Lung (tissue), 12 donors: Measurements from ENCODE around the gene SLC25A44. TPM values are rescaled to one million over a fixed set of nuclear protein-coding genes. Genes with fewer than 3 reads are reported as not detected.

Experiments used
- ATAC-seq: fragments of 200-7000 bp; cut with Tn5 transposase; one replicate; pipeline ENCODE4 v1.9.1; 2020; ENCODE audit warnings: moderate number of reproducible peaks; ENCODE audit not compliant: insufficient read depth, low FRiP score
- DNase-seq, 3 donors: peaks; one replicate each; pipeline ENCODE4 v3.0.0-alpha.2; 2013 to 2017
- H3K27ac ChIP-seq, 2 donors: one replicate each; pipeline ENCODE4 v1.5.1; 2013; ENCODE audit warnings: mild to moderate bottlenecking in 2 of 2, moderate library complexity in 2 of 2, control low read depth in 1 of 2, inconsistent platforms in 1 of 2, low read depth in 1 of 2, low read length in 1 of 2
- H3K27me3 ChIP-seq, 3 donors: one replicate each; pipeline ENCODE4 v1.5.1; 2013; ENCODE audit warnings: low read length in 2 of 3; ENCODE audit not compliant: control insufficient read depth in 3 of 3, insufficient read depth in 3 of 3
- H3K36me3 ChIP-seq, 4 donors: one replicate each; pipeline ENCODE4 v1.5.1; 2013; ENCODE audit warnings: low read length in 4 of 4, mild to moderate bottlenecking in 1 of 4, moderate library complexity in 1 of 4; ENCODE audit not compliant: control insufficient read depth in 4 of 4, insufficient read depth in 4 of 4
- H3K4me1 ChIP-seq, 5 donors: one replicate each; pipeline ENCODE4 v1.5.1; 2013; ENCODE audit warnings: low read length in 5 of 5, mild to moderate bottlenecking in 2 of 5, moderate library complexity in 1 of 5; ENCODE audit not compliant: control insufficient read depth in 5 of 5, insufficient read depth in 5 of 5
- H3K4me3 ChIP-seq: one replicate; pipeline ENCODE4 v1.5.1; 2013; ENCODE audit warnings: mild to moderate bottlenecking, control low read depth, moderate library complexity
- H3K9ac ChIP-seq, 2 donors: one replicate each; pipeline ENCODE4 v1.5.1; 2013; ENCODE audit warnings: low read length in 2 of 2, control low read depth in 1 of 2; ENCODE audit not compliant: insufficient read depth in 1 of 2
- H3K9me3 ChIP-seq, 4 donors: one replicate each; pipeline ENCODE4 v1.5.1; 2013; ENCODE audit warnings: low read length in 3 of 4, mild to moderate bottlenecking in 1 of 4, moderate library complexity in 1 of 4; ENCODE audit not compliant: control insufficient read depth in 4 of 4, insufficient read depth in 3 of 4
- CTCF ChIP-seq: IDR thresholded peaks from 2 replicates; pipeline ENCODE4 v1.5.1; 2012; ENCODE audit warnings: mild to moderate bottlenecking; ENCODE audit errors: control extremely low read depth, extremely low read depth
- WGBS, 2 donors: extraction: QIAGEN DNeasy Blood & Tissue Kit; methylation state at CpG; one replicate each; pipeline ENCODE4 v1.1.7; 2013; 5-methylcytosine and 5-hydroxymethylcytosine counted together
- polyA plus RNA-seq, 2 donors: library from polyadenylated mRNA; stranded (reverse); fragments of 200-250 nt; gene quantifications; one replicate each; pipeline ENCODE4 v1.2.1, GENCODE V29; 2013
- total RNA-seq, 2 donors: library from RNA; depleted of rRNA in 1 of 2; stranded (reverse); fragments of >200 nt in 1 of 2; gene quantifications; one replicate each; pipeline ENCODE4 v1.2.1, GENCODE V29; 2014 to 2021
- donor health status: control.
- donor health status: control.
- donor health status: Bipolar disorder and iron deficiency.
- donor health status: healthy.
- donor health status: DM: yes; HTN: yes; CAD: no.

Gene SLC25A44
- total and polyA plus RNA-seq, 4 donors = 8.0 to 28.4 (median 16.5) TPM

DNA sequence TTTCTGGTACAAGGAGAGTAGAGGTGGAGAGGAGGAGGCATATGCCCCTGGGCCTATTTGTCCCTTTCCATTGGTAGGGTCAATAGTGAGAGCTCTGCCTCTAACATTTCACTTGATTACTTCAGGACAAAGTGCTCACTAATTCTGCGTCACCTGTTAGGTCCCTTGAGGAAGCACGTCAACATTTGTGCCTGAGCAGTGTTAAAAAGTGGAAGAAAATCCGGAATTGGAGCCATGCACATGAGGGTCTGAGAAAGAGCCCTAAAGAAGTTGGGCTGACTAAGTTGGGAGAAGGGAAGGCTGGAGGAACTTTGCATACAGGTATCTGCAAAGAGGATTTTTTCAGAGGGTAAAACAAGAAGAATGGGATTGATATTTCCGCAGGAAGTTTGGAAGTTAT, 1.9 kb downstream of the SLC25A44 start:
- Histone ChIP-seq H3K9ac (no peak overlapping the region), H3K4me3 (no peak overlapping the region)
- no peak for ATAC-seq

DNA sequence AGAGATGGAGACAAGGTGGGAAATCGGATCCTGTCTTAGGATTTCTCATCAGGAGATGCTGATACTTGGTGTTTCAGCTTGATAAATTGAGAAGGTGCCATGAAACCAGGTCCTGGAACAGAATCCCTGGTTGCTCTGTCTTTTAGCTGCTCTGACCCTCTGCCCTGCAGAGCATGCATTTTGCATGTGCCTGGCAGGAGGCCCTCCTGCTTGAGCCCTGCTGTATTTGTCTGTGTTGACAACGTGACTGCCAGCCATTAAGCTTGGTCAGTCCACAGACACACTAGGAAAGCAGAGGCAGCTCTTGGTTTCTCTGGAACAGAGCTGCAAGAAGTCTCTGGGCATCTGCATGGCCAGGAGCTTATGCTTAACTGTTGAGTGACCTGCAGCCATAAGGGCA, 2.5 kb downstream of the SLC25A44 start:
- Histone ChIP-seq H3K4me1 (peaks cover 0 to 15% (median 4%) of the 10 kb centered on the region in 5 donors), H3K4me3 (no peak overlapping the region), H3K9ac (no peak overlapping the region), H3K36me3 (peaks cover 2 to 14% (median 7%) of the 10 kb centered on the region in 4 donors), H3K9me3 (no peaks in the 10 kb centered on the region), H3K27ac (no peak overlapping the region), H3K27me3 (no peaks in the 10 kb centered on the region)
- no peak for TF ChIP-seq CTCF
- no peak for DNase-seq
- WGBS, 2 donors = 75 to 82% methylated on average over 2 of the region's 2 CpGs
- no peak for ATAC-seq

More for the DNA sequence above, 1.9 kb downstream of the SLC25A44 start:
- no peak for DNase-seq
- no peak for TF ChIP-seq CTCF
- H3K4me1 ChIP-seq = peaks cover 0 to 15% (median 2%) of the 10 kb centered on the region in 5 donors
- no peaks in the 10 kb centered on the region for H3K9me3 ChIP-seq
- 74 to 81% methylated on average over 4 of the region's 4 CpGs for WGBS, 2 donors
- no peak overlapping the region for H3K27ac ChIP-seq
- H3K27me3 ChIP-seq = no peaks in the 10 kb centered on the region
- peaks cover 2 to 14% (median 6%) of the 10 kb centered on the region in 4 donors for H3K36me3 ChIP-seq

GRCh38 chr1:156198831-156199349, 5.0 kb downstream of the SLC25A44 start:
- no peak for TF ChIP-seq CTCF
- 79 to 89% methylated on average over 5 of the region's 5 CpGs for WGBS, 2 donors
- no peak overlapping the region for H3K4me3 ChIP-seq
- DNase-seq (no peak), ATAC-seq (no peak)
- no peak overlapping the region for H3K9ac ChIP-seq
- no peaks in the 10 kb centered on the region for H3K9me3 ChIP-seq
- H3K27me3 ChIP-seq = no peaks in the 10 kb centered on the region
- peaks cover 0 to 11% (median 4%) of the 10 kb centered on the region in 5 donors for H3K4me1 ChIP-seq
- H3K36me3 ChIP-seq = peaks cover 2 to 20% (median 7%) of the 10 kb centered on the region in 4 donors
- H3K27ac ChIP-seq = no peak overlapping the region

DNA sequence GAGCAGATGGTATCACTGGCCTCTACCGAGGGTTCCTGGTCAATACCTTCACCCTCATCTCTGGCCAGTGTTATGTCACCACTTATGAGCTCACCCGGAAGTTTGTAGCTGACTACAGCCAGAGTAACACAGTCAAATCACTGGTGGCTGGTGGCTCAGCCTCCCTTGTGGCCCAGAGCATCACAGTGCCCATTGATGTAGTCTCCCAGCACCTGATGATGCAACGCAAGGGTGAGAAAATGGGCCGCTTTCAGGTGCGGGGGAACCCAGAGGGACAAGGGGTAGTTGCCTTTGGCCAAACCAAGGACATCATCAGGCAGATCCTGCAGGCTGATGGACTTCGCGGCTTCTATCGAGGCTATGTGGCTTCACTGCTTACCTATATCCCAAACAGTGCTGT, 6.1 kb downstream of the SLC25A44 start:
- Histone ChIP-seq H3K36me3 (peaks cover 2 to 20% (median 6%) of the 10 kb centered on the region in 4 donors), H3K4me1 (peaks cover 0 to 6% (median 0%) of the 10 kb centered on the region in 5 donors), H3K4me3 (no peak overlapping the region), H3K27ac (no peak overlapping the region), H3K27me3 (no peaks in the 10 kb centered on the region), H3K9me3 (no peaks in the 10 kb centered on the region), H3K9ac (no peak overlapping the region)
- DNase-seq = no peak
- no peak for TF ChIP-seq CTCF
- ATAC-seq = no peak
- 94% methylated on average over 8 of the region's 8 CpGs for WGBS, 2 donors
